H1 (cell line): Measurements from ENCODE around the gene CAMK2G. TPM values are rescaled to one million over a fixed set of nuclear protein-coding genes. Genes with fewer than 3 reads are reported as not detected.

ENCODE experiments used
- SIN3A ChIP-seq, 2 experiments: IDR thresholded peaks in 1 of 2; conservative IDR thresholded peaks in 1 of 2; 2 replicates each; pipeline ENCODE4 v1.6.1; 2011 to 2012; ENCODE audit warnings: low read length in 2 of 2, improper control_type of control experiment in 1 of 2, low read depth in 1 of 2, mild to moderate bottlenecking in 1 of 2
- polyA plus RNA-seq, 7 experiments: library from polyadenylated mRNA; depleted of rRNA in 3 of 7; stranded (reverse) in 5 of 7; unstranded in 2 of 7; fragments of >200 nt in 5 of 7; fragments of 200-250 nt in 2 of 7; gene quantifications; 1 replicate in 5 of 7; 2 replicates in 1 of 7; 4 replicates in 1 of 7; pipeline versions ENCODE4 v1.2.1 to v1.2.3, GENCODE V29; 2011 to 2013; ENCODE audit warnings: missing spikeins in 2 of 7, mixed read lengths in 2 of 7
- total RNA-seq: library from RNA; stranded (reverse); fragmentation: NEBNext Ultra II Directional; extraction: Animal tissue kit (Norgen Biotek cat#: 25700); gene quantifications from 2 replicates; pipeline ENCODE4 v1.2.1, GENCODE V29; 2021

The CAMK2G gene
- total and polyA plus RNA-seq, 2 of the 8 experiments (the other 6 are each of a cell fraction or from before 2014, with no cell fraction given) = 28.9 to 31.7 TPM

DNA sequence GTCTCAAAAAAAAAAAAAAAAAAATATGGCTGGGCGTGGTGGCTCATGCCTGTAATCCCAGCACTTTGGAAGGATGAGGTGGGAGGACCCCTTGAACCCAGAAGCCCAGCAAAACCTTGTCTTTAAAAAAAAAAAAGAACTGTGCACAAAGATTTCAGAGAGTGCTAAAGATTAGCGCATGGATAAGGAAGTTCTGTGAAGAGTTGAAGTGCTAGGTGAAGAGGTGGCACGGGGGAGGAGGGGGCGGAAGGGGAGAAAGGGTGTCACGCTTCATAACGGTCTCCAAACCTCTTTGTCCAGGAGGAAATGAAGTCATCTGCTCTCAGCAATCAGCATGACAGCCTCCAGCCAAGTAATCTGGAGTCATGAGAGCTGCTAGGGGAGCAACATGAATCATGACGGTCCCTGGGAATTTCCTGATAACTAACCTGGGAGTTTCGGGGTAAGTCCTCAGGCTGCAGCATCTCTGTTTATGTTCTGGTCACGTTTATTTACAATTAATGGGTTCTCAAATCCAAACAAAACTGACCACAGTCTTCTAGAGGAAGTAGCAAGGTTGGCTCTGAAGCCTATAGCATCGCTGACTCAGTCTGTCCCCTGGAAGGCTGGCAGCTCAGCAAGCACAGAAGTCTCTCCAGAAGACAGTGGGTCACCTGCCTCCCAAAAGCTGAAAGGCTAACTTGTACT lies 34.6 kb upstream of the CAMK2G start (continued):
- no peak for TF ChIP-seq SIN3A (conservative IDR thresholded peaks at IDR 0.05 in 1 of 2, IDR thresholded peaks at IDR 0.05 in 1 of 2; ENCODE audit: low read depth in 1 of 2, low read length in 2 of 2)
